ENCODE results near the gene MED20. TPM values are rescaled to one million over a fixed set of nuclear protein-coding genes. Genes with fewer than 3 reads are reported as not detected.
A peak's percentile ranks its signal among the peaks of the same experiment; 100 is the strongest.

The MED20 gene
- total RNA-seq, 1 experiment from 2014 or later, result 29.8 TPM

DNA sequence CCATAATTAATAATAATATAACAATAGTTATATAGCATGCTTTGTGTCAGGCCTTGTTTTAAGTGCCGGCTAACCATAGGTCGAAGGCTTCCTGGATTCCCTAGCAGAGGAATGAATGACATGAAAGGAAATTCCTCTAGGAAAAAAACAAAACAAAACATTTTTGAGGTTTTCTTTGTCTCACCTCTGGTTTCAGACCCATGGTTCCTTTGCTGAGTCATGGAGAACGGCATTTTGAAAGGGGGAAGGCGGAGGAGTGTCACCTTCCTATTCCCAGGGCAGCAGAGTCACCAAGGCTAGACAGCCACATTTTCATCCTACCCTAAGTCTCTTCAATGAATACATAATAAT is 46.0 kb upstream of the MED20 start:
- H3K4me1 Mint-ChIP-seq (ENCODE audit: low read depth, unreplicated experiment), result peaks cover 30% of the 10 kb centered on the region
- H3K9me3 Mint-ChIP-seq (ENCODE audit: low read depth, unreplicated experiment), result no peaks in the 10 kb centered on the region
- TF ChIP-seq, protein P1, sequence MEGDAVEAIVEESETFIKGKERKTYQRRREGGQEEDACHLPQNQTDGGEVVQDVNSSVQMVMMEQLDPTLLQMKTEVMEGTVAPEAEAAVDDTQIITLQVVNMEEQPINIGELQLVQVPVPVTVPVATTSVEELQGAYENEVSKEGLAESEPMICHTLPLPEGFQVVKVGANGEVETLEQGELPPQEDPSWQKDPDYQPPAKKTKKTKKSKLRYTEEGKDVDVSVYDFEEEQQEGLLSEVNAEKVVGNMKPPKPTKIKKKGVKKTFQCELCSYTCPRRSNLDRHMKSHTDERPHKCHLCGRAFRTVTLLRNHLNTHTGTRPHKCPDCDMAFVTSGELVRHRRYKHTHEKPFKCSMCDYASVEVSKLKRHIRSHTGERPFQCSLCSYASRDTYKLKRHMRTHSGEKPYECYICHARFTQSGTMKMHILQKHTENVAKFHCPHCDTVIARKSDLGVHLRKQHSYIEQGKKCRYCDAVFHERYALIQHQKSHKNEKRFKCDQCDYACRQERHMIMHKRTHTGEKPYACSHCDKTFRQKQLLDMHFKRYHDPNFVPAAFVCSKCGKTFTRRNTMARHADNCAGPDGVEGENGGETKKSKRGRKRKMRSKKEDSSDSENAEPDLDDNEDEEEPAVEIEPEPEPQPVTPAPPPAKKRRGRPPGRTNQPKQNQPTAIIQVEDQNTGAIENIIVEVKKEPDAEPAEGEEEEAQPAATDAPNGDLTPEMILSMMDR (IDR thresholded peaks at IDR 0.05; ENCODE audit: unreplicated experiment), result no peak
- TSS peak; percentile 85 for BruUV-seq (replicated peaks)
- H3K27ac Mint-ChIP-seq (ENCODE audit: unreplicated experiment), result peak overlapping the region; percentile 87
- intact Hi-C loops (cut with micrococcal nuclease; ENCODE audit: unreplicated experiment), result loop anchor here (2.0 kb wide), 1 partner anchor 24 kb away; no protein-coding TSS in a partner anchor
- peak; percentile 50 for DNase-seq
- H3K4me3 Mint-ChIP-seq (ENCODE audit: low read depth, unreplicated experiment), result peak overlapping the region; percentile 44
- H3K27me3 Mint-ChIP-seq (ENCODE audit: unreplicated experiment), result no peaks in the 10 kb centered on the region
- CTCF ChIA-PET, result interaction anchor here (0.5 to 1.4 kb wide), 7 partner anchors 10 to 199 kb away, joined by 3 to 5 read pairs (median 3); partner anchors contain the start of genes CCND3 and MED20
- H3K36me3 Mint-ChIP-seq (ENCODE audit: insufficient read depth, unreplicated experiment), result peaks cover 6% of the 10 kb centered on the region

DNA sequence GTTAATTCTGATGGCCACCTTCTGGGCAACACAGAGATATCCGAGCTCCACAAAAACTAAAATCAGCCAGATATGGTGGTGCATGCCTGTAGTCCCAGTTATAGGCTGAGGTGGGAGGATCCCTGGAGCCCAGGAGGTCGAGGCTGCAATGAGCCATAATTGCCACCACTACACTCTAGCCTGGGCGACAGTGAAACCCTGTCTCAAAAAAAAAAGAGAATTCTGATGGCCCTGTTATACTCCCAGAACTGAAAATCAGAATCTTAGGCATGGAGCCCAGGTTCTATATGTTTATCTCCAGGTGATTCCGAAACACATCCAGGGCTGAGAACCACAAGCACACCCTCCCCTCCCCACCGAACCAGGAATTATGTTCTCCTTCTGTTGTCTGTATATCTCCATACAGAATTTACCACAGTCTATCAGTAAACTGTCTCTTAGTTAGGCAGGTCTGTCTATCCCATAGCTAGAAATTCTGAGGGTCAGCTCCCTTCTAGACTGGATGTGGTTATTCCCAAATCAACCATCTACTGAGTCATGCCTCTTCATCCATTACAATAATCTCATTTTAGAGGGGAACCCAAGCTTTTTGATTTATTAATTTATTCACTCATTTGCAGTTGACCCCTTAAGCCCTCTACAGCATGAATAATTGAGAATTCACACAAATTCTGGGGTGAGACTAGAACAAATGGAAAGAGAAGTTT is 45.4 kb upstream of the MED20 start:
- H3K9me3 Mint-ChIP-seq (ENCODE audit: low read depth, unreplicated experiment), result no peaks in the 10 kb centered on the region
- intact Hi-C loops (cut with micrococcal nuclease; ENCODE audit: unreplicated experiment), result loop anchor here (2.0 kb wide), 1 partner anchor 24 kb away; no protein-coding TSS in a partner anchor
- no peak for DNase-seq
- peaks cover 35% of the 10 kb centered on the region for H3K4me1 Mint-ChIP-seq (ENCODE audit: low read depth, unreplicated experiment)
- H3K27ac Mint-ChIP-seq (ENCODE audit: unreplicated experiment), result no peak overlapping the region
- H3K27me3 Mint-ChIP-seq (ENCODE audit: unreplicated experiment), result no peaks in the 10 kb centered on the region
- no TSS peak for BruUV-seq (replicated peaks)
- CTCF ChIA-PET, result interaction anchor here (0.6 to 1.0 kb wide), 3 partner anchors 27 to 199 kb away, joined by 3 read pairs; no protein-coding TSS in a partner anchor
- TF ChIP-seq, protein P1 (IDR thresholded peaks at IDR 0.05; ENCODE audit: unreplicated experiment), result no peak
- peaks cover 6% of the 10 kb centered on the region for H3K36me3 Mint-ChIP-seq (ENCODE audit: insufficient read depth, unreplicated experiment)
- H3K4me3 Mint-ChIP-seq (ENCODE audit: low read depth, unreplicated experiment), result no peak overlapping the region

DNA sequence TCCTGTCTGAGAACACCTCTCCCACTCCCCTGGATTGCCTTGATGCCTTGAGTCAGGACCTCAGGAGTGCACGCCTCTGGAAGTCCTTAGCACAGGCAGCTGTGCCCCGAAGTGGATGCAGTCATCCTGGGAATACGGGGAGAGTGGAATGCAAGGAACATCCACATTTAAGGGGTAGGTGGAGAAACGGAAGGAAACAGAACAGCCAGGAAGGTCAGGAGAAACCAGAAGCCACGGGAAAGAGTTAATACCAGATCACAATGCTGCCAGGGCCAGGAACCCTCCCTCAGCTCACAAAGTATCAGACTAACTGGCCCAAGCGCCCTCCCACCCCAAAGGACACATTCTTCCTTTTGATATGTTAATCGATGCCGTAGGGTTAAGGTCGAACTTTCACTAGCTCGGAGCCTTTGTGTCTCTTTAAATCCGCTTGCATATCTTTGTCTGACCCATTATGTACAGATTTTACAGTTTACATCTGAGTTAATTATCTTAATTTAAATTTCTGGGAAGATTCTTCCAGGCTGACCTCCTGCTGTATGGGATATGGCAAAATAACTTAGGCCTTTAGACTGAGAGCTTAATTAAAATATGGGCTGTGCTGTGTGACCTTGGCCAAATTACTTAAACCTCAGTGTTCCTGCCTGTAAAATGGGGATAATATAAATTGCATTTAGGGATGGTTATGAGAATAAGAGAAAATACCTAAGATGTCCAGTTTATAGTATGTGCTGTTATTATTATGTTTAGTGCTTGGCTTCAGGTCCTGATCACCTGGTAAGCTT is 44.7 kb upstream of the MED20 start:
- no peak for DNase-seq
- Mint-ChIP-seq H3K27ac (ENCODE audit: unreplicated experiment) (no peak overlapping the region), H3K9me3 (ENCODE audit: low read depth, unreplicated experiment) (no peaks in the 10 kb centered on the region), H3K4me1 (ENCODE audit: low read depth, unreplicated experiment) (peaks cover 32% of the 10 kb centered on the region), H3K27me3 (ENCODE audit: unreplicated experiment) (no peaks in the 10 kb centered on the region), H3K4me3 (ENCODE audit: low read depth, unreplicated experiment) (no peak overlapping the region), H3K36me3 (ENCODE audit: insufficient read depth, unreplicated experiment) (peaks cover 6% of the 10 kb centered on the region)
- intact Hi-C loops (cut with micrococcal nuclease; ENCODE audit: unreplicated experiment), result loop anchor here (2.0 kb wide), 1 partner anchor 23 kb away; no protein-coding TSS in a partner anchor
- CTCF ChIA-PET, result interaction anchor here (0.8 to 1.0 kb wide), 2 partner anchors 29 to 198 kb away, joined by 3 read pairs; no protein-coding TSS in a partner anchor
- BruUV-seq (replicated peaks), result no TSS peak
- TF ChIP-seq, protein P1 (IDR thresholded peaks at IDR 0.05; ENCODE audit: unreplicated experiment), result no peak

DNA sequence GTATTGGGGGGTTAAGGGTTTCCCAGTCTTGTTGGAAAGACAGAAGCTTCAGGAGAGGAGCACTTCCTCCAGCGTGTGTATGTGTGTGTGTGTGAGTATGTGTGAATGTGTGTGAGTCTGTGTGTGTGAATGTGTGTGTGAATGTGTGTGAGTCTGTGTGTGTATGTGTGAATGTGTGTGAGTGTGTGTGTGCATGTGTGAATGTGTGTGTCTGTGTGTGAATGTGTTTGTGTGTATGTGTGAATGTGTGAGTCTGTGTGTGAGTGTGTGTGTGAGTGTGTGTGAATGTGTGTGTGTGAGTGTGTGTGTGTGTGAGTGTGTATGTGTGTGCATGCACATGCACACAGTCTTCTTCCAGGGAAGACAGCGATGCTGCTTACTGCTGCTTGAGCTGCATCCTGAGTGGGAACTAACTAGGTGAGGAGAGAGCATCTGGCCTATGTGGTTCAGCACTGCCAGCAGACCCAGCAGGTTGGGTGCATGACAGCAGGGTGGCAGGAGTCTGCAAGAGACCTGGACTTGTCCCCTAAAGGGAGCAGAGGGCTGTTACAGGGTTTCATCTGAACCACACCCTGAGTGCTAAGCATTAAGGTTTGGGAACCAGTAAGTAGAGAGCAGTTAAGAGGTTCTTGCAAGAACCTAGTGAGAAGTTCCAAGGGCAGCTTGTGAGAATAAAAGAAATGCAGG is 43.4 kb upstream of the MED20 start:
- DNase-seq, result no peak
- Mint-ChIP-seq H3K9me3 (ENCODE audit: low read depth, unreplicated experiment) (no peaks in the 10 kb centered on the region), H3K4me3 (ENCODE audit: low read depth, unreplicated experiment) (no peak overlapping the region), H3K27ac (ENCODE audit: unreplicated experiment) (no peak overlapping the region), H3K4me1 (ENCODE audit: low read depth, unreplicated experiment) (peaks cover 27% of the 10 kb centered on the region), H3K27me3 (ENCODE audit: unreplicated experiment) (no peaks in the 10 kb centered on the region), H3K36me3 (ENCODE audit: insufficient read depth, unreplicated experiment) (peaks cover 6% of the 10 kb centered on the region)
- CTCF ChIA-PET, result no interaction called here
- BruUV-seq (replicated peaks), result no TSS peak
- intact Hi-C loops (cut with micrococcal nuclease; ENCODE audit: unreplicated experiment), result no loop called here
- TF ChIP-seq, protein P1 (IDR thresholded peaks at IDR 0.05; ENCODE audit: unreplicated experiment), result no peak
